ENCODE data around the gene TMEM132A. TPM values are rescaled to one million over a fixed set of nuclear protein-coding genes. Genes with fewer than 3 reads are reported as not detected.

Gene TMEM132A
- total RNA-seq, 4 donors from 2014 or later = 3.2 to 8.9 (median 6.5) TPM

DNA sequence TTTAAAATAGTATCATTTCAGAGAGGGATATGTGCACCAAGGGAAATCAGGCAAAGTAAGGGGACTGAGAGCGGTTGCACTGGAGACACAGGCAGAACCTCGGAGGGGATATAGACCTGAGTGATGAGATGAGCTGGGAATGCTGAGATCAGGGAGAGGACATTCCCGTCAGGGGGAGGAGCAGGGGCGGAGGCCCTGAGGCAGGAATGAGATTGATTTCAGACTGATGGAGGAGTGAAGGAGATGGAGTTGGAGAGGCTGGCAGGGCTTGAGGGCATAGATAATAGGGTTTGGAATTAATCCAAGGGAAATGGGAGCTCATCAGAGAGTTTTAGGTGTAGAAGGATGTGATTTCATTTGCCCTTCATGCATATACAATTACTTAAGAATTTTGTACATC lies 60.4 kb downstream of the TMEM132A start:
- Histone ChIP-seq H3K4me3 (no peak overlapping the region), H3K27me3 (no peaks in the 10 kb centered on the region), H3K27ac (no peak overlapping the region), H3K4me1 (no peaks in the 10 kb centered on the region), H3K9me3 (no peaks in the 10 kb centered on the region), H3K36me3 (no peaks in the 10 kb centered on the region)
- no peak for TF ChIP-seq POLR2A (IDR thresholded peaks at IDR 0.05)
- TF ChIP-seq POLR2AphosphoS5 (IDR thresholded peaks at IDR 0.05) = no peak
- no peak for TF ChIP-seq EP300 (IDR thresholded peaks at IDR 0.05)
- TF ChIP-seq, protein P1, sequence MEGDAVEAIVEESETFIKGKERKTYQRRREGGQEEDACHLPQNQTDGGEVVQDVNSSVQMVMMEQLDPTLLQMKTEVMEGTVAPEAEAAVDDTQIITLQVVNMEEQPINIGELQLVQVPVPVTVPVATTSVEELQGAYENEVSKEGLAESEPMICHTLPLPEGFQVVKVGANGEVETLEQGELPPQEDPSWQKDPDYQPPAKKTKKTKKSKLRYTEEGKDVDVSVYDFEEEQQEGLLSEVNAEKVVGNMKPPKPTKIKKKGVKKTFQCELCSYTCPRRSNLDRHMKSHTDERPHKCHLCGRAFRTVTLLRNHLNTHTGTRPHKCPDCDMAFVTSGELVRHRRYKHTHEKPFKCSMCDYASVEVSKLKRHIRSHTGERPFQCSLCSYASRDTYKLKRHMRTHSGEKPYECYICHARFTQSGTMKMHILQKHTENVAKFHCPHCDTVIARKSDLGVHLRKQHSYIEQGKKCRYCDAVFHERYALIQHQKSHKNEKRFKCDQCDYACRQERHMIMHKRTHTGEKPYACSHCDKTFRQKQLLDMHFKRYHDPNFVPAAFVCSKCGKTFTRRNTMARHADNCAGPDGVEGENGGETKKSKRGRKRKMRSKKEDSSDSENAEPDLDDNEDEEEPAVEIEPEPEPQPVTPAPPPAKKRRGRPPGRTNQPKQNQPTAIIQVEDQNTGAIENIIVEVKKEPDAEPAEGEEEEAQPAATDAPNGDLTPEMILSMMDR (IDR thresholded peaks at IDR 0.05) = no peak
- ATAC-seq = no peak
- WGBS, 2 donors (ENCODE audit: low coverage in 1 of 2) = 44 to 69% methylated on average over 4 of the region's 4 CpGs

DNA sequence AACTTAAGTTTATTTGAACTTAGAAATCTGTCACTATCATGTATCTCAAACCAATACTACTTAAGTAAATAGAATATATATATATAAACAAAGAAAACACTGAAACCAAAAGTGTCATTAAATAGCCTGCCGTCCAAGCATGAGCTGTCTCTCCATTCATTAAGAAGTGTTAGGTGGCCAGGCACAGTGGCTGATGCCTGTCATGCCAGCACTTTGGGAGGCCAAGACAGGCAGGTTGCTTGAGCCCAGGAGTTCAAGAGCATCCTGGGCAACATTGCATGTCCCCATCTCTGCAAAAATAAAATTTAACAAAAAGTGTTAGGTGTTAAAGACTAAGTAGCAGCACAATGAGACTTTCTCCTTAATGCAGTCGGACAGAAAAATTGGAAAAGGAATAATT lies 61.2 kb downstream of the TMEM132A start:
- Histone ChIP-seq H3K9me3 (no peaks in the 10 kb centered on the region), H3K4me3 (no peak overlapping the region), H3K27me3 (no peaks in the 10 kb centered on the region), H3K36me3 (no peaks in the 10 kb centered on the region), H3K4me1 (no peaks in the 10 kb centered on the region), H3K27ac (no peak overlapping the region)
- ATAC-seq = no peak
- TF ChIP-seq, protein P1 (IDR thresholded peaks at IDR 0.05) = no peak
- WGBS, 2 donors (ENCODE audit: low coverage in 1 of 2) = 67 to 80% methylated on average over 2 of the region's 2 CpGs

DNA sequence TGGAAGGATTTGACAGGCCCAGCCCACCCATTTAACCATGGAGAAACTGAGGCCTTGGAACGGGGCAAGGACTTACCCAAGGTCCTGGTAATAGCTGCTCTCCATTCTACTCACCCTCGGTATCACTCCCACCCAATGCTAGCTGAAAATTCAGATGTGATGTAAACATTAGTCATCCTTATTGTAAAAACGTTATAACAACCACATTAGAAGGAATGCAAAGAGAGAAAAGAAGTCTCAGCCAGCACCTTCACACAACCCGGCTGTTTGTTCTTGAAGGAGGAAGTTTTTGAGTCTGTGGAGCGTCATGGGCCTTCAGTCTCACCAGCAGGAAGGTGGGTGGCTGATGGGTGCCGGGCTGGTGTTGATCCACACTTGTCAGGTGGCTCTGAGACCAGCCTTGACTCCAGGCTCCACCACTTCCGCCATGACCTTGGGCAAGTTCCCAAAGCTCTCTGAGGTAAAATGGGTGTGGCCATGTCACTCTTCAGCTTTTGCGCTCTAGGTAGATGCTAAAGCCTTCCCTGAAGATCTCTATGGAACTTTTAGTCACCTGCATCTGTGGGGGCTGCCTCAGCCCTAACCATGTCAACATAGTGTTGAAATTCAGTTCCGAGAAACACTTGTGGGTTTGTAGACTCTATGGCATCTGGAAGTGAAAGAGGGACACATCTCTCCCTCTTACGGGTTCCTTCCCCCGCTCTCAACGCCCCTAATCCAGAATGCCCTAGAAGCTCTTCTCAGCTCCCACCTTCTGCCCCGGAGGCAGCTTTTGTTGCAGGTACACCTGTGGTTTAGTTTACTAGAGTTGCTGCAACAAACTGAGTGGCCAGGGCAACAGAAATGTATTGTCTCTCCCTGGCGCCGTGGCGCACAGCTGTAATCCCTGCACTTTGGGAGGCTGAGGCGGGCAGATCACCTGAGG lies 62.0 kb downstream of the TMEM132A start:
- Histone ChIP-seq H3K27me3 (no peaks in the 10 kb centered on the region), H3K9me3 (no peaks in the 10 kb centered on the region), H3K36me3 (no peaks in the 10 kb centered on the region), H3K4me3 (no peak overlapping the region), H3K27ac (no peak overlapping the region), H3K4me1 (no peaks in the 10 kb centered on the region)
- TF ChIP-seq POLR2A (IDR thresholded peaks at IDR 0.05) = no peak
- TF ChIP-seq EP300 (IDR thresholded peaks at IDR 0.05) = no peak
- TF ChIP-seq, protein P1 (IDR thresholded peaks at IDR 0.05) = no peak
- no peak for TF ChIP-seq POLR2AphosphoS5 (IDR thresholded peaks at IDR 0.05)
- WGBS, 2 donors (ENCODE audit: low coverage in 1 of 2) = 50 to 65% methylated on average over 4 to 11 of the region's 17 CpGs
- no peak for ATAC-seq

Small RNA genes lying within 50 kb of the gene (small RNA-seq; reads per million reads assigned to genes)
- gene RNU6-933P = 0 reads per million in 4 donors

Other genes with a start within 250 kb of the TMEM132A start
- gene MS4A8, start 224.8 kb upstream of the TMEM132A start, total RNA-seq = not detected
- not detected for gene MS4A18, start 199.7 kb upstream of the TMEM132A start, total RNA-seq
- not detected for gene MS4A15, start 167.6 kb upstream of the TMEM132A start, total RNA-seq
- gene MS4A10, start 139.1 kb upstream of the TMEM132A start, total RNA-seq = not detected
- gene CCDC86, start 82.3 kb upstream of the TMEM132A start, total RNA-seq = 10 to 100 TPM; 10.5 to 27.8 (median 18.2) TPM
- gene PTGDR2, start 68.5 kb upstream of the TMEM132A start, total RNA-seq = 1 to 10 TPM in 1 of 4 donors, under 1 TPM in 3; 0.37 to 2.2 (median 0.58) TPM
- gene ZP1, start 56.9 kb upstream of the TMEM132A start, total RNA-seq = not detected
- 10 to 100 TPM; 50.2 to 73.6 (median 60.5) TPM for gene PRPF19, start 17.9 kb upstream of the TMEM132A start, total RNA-seq
- 100 to 1,000 TPM; 107 to 132 (median 120) TPM for gene TMEM109, start 10.3 kb upstream of the TMEM132A start, total RNA-seq
- 10 to 100 TPM; 16.7 to 48.4 (median 19.5) TPM for gene SLC15A3, start 27.7 kb downstream of the TMEM132A start, total RNA-seq
- gene CD6, start 47.2 kb downstream of the TMEM132A start, total RNA-seq = 1 to 10 TPM in 1 of 4 donors, under 1 TPM in 2, not detected in 1; 0.15 to 2.7 (median 0.35) TPM
- under 1 TPM; 0.31 to 0.62 (median 0.44) TPM for gene CD5, start 178.0 kb downstream of the TMEM132A start, total RNA-seq
- gene VPS37C, start 237.0 kb downstream of the TMEM132A start, total RNA-seq = 10 to 100 TPM; 19.1 to 41.9 (median 25.5) TPM

All from gastroesophageal sphincter (tissue), 4 donors.